Peyer's patch (tissue), 4 donors: ENCODE results near the gene CATSPER3.

ENCODE experiments used
- POLR2A ChIP-seq, 2 donors: fragments of 450-650 bp; IDR thresholded peaks; one replicate each; pipeline ENCODE4 v1.5.1; 2017; ENCODE audit warnings: antibody characterized with exemption in 2 of 2, mild to moderate bottlenecking in 2 of 2, moderate library complexity in 2 of 2
- TF ChIP-seq, protein P1 (sequence below), 6 experiments: fragments of 450-650 bp in 4 of 6; fragments of 200-600 bp in 2 of 6; sonication (generic) in 1 of 6; IDR thresholded peaks; one replicate each; pipeline ENCODE4 v1.5.1; 2017 to 2019; ENCODE audit warnings: antibody characterized with exemption in 6 of 6, mild to moderate bottlenecking in 3 of 6, moderate library complexity in 1 of 6

DNA sequence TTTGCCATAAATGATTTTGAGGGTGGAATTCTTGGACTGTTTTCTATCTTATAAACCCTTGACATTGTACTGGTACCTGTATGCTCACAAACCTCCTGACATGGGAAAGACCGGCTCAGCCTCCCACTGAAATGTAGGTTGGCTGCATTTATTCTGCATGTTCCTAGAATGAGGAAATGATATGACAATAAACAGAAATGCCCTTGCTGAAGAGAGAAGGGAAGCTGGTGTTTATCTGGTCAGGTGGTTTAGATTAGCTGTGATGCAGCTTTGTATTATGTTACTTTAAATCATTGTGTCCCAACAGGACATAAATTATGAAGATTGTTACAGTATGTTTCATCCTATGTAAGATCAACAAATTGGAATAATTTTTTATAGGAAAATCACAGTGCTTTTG is 23.1 kb upstream of the CATSPER3 start:
- TF ChIP-seq, protein P1, sequence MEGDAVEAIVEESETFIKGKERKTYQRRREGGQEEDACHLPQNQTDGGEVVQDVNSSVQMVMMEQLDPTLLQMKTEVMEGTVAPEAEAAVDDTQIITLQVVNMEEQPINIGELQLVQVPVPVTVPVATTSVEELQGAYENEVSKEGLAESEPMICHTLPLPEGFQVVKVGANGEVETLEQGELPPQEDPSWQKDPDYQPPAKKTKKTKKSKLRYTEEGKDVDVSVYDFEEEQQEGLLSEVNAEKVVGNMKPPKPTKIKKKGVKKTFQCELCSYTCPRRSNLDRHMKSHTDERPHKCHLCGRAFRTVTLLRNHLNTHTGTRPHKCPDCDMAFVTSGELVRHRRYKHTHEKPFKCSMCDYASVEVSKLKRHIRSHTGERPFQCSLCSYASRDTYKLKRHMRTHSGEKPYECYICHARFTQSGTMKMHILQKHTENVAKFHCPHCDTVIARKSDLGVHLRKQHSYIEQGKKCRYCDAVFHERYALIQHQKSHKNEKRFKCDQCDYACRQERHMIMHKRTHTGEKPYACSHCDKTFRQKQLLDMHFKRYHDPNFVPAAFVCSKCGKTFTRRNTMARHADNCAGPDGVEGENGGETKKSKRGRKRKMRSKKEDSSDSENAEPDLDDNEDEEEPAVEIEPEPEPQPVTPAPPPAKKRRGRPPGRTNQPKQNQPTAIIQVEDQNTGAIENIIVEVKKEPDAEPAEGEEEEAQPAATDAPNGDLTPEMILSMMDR (IDR thresholded peaks at IDR 0.05), result no peak
- no peak for TF ChIP-seq POLR2A (IDR thresholded peaks at IDR 0.05)
